HG03469 (cell line): ENCODE results near the gene ANKS1B.

Experiments used
- ATAC-seq: cut with Tn5 transposase; IDR thresholded peaks from one replicate; pipeline ENCODE4 v1.9.1; 2021; ENCODE audit warnings: mild to moderate bottlenecking, moderate library complexity, moderate number of reproducible peaks; ENCODE audit not compliant: unreplicated experiment

Gene ANKS1B

GRCh38 chr12:98752726-98753125 is 1232.0 kb downstream of the ANKS1B start:
- ATAC-seq = no peak

DNA sequence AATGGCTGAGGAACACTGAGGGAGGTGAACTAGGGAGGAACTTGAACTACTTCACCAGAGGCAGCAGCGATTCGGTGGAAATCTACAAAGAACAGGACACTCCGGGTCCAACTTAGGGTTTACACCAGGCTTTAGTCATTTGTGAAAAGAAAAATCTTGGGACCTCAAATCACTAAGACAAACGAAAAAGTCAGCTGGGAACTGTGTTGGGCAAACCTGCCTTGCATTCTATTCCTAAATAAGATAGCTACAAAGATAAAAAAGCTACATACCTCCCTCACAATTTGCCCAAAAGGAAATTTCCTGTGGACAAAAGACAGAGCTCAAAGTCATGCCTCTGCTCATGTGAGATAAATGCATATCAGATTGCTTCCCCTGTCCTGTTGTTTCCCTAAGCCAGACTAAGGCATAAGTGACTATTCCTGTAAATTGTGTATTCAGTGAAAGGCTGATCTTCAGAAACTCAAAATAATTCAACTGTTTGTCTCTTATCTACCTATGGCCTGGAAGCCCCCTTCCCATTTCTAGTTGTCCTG is 1233.1 kb downstream of the ANKS1B start:
- no peak for ATAC-seq

GRCh38 chr12:98750511-98750910 is 1234.2 kb downstream of the ANKS1B start:
- ATAC-seq = no peak

DNA sequence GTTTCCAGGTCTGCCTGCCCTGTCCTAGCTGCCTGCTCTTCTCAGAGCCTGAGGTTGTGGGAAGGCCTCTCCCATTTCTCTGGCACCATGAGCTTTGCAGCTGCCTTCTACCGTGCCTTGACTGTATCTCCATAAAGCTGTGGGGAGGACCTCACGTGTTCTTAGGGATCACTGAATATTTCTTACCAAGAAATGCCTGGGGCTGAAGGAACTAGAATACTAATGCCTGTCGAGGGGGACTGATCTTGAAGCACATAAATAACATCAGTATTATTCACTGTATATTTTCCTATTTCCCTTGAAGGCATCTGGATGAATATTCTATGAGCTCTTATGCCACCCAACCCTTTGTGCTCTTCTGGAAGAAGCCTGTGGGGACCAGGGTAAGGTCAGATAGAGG is 1236.3 kb downstream of the ANKS1B start:
- ATAC-seq = no peak

GRCh38 chr12:98745578-98746391 is 1239.0 kb downstream of the ANKS1B start:
- peak; percentile 36 for ATAC-seq

GRCh38 chr12:98744680-98745079 is 1240.1 kb downstream of the ANKS1B start:
- no peak for ATAC-seq

GRCh38 chr12:98743362-98743953 is 1241.3 kb downstream of the ANKS1B start:
- ATAC-seq = no peak

DNA sequence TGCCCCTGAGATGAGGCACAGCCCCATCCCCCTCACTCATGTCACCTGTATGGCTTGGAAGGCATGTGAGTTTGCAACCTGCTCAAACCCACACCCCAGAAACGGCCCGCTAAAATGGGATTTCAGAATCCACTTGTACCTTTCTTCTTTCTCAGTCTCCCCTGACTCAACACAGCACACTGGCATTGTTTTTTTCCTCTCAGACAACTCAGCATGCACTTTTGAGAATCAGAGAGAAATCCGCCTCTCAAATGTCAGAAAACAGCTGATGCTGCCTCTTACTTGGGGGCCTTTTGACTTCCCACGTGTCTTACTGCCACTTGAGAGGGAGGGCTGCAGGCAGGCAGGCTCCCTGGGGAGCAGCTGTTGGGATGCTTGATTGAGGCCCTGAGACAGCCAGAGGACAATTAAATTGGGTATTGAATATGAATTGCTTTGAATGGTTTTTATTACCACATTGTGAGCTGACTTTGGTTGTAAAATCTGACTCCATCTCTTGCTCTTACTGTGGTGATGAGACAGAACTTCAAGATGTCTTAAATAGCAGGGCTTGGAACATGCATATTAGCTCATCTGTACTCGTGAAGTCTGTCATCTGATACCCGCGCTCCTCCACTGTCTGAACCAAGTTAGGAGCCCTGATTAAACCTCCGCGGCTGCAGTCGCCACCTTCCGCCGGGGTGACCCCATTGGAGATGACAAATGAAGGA is 1243.0 kb downstream of the ANKS1B start:
- ATAC-seq = no peak

GRCh38 chr12:98741196-98741555 is 1243.6 kb downstream of the ANKS1B start:
- no peak for ATAC-seq

GRCh38 chr12:98740751-98741150 is 1244.0 kb downstream of the ANKS1B start:
- no peak for ATAC-seq

DNA sequence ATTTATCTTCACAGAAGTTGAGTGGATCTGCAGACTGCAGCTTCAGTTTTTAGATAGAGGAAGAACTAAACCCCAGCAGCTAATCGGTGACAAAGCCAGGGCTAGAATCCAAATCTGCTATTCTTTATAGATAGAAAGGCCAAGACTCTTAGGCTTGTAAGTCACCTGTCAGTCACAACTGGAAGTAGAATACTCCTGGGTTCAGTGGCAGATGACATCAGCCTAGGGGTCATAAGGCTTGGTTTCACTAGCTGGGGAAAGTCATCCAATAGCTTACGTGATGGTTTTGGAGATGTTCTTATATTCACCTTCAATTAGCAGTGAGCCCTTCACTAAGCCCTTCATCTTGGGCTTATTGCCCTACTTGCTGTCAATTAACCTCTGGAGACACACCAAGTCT is 1246.2 kb downstream of the ANKS1B start:
- no peak for ATAC-seq

- ATAC-seq = no peak
These were observed 1246.7 kb downstream of the ANKS1B start for GRCh38 chr12:98738002-98738401.

GRCh38 chr12:98737322-98737712 is 1247.4 kb downstream of the ANKS1B start:
- ATAC-seq = no peak

- ATAC-seq = no peak
These were observed 1248.1 kb downstream of the ANKS1B start for GRCh38 chr12:98736352-98737321.

- no peak for ATAC-seq
These were observed 1248.9 kb downstream of the ANKS1B start for GRCh38 chr12:98735821-98736220.

DNA sequence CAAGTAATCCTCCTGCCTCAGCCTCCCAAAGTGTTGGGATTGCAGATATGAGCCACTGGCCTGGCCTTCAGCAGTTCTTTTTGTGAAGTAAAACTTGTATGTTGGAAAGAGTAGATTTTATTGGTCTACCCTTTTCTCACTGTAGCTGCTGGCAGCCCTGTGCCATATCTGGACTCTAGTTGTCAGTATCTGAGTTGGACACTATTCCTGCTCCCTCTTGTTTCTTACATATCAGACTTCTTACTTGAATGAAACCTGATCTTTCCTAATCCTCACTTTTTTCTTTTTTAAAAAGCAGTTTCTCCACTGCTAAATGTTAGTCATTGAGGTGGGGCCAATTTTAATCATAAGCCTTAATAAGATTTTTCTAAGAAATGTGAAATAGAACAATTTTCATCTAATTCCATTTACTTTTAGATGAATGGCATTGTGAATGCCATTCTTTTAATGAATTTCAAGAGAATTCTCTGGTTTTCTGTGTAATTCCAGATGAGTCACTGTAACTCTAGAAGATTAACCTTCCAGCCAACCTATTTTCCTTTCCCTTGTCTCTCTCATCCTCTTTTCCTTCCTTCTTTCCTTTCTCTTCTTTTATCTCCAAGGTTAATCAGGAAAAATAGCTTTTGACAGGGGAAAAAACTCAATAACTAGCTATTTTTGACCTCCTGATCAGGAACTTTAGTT is 1250.9 kb downstream of the ANKS1B start:
- ATAC-seq = no peak

DNA sequence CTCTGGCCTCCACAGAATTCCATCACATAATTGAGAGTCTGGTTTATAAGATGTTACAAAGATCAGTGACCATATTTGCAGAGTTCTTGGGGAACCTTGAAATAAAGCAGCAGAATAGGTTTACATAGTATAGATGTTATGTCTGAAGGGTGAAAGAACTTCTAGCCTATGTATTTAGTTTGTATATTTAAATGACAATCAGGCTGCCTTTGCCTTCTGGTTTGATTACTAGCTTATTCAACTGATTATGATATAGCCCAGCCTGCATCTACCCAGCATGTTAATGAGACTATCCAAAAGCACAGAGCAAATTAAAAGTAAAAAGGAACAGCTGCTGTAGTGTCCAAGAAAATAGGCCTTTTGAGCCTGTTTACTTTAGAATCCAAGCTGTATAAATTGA is 1254.3 kb downstream of the ANKS1B start:
- no peak for ATAC-seq

- ATAC-seq = no peak
These were observed 1257.5 kb downstream of the ANKS1B start for GRCh38 chr12:98727196-98727595.

GRCh38 chr12:98725476-98726247 is 1259.1 kb downstream of the ANKS1B start:
- peak; percentile 73 for ATAC-seq
